NOMO-1 treated with dmso at 0.1 percent for 144 hours (cell line): Measurements from ENCODE around the gene GNAT3.
A peak's percentile ranks its signal among the peaks of the same experiment; 100 is the strongest.

Experiments used
- DNase-seq: peaks from one replicate; lab custom pipeline; 2025; ENCODE audit not compliant: unreplicated experiment; lab: John Stamatoyannopoulos, UW

The GNAT3 gene

GRCh38 chr7:80428161-80429054 is 83.5 kb downstream of the GNAT3 start:
- peak; percentile 80 for DNase-seq

GRCh38 chr7:80427218-80427617 is 84.6 kb downstream of the GNAT3 start:
- DNase-seq: no peak

GRCh38 chr7:80420876-80421275 is 91.0 kb downstream of the GNAT3 start:
- DNase-seq: no peak

- DNase-seq: no peak
These were observed 94.6 kb downstream of the GNAT3 start for GRCh38 chr7:80417211-80417793.

GRCh38 chr7:80415522-80415921 is 96.3 kb downstream of the GNAT3 start:
- DNase-seq: no peak

GRCh38 chr7:80415114-80415513 is 96.8 kb downstream of the GNAT3 start:
- no peak for DNase-seq

- no peak for DNase-seq
These were observed 97.5 kb downstream of the GNAT3 start for GRCh38 chr7:80414331-80414730.

- no peak for DNase-seq
These were observed 98.4 kb downstream of the GNAT3 start for GRCh38 chr7:80413383-80413945.

- no peak for DNase-seq
These were observed 99.0 kb downstream of the GNAT3 start for GRCh38 chr7:80412842-80413241.

- DNase-seq: no peak
These were observed 100.2 kb downstream of the GNAT3 start for GRCh38 chr7:80411621-80412020.

GRCh38 chr7:80410081-80410480 is 101.8 kb downstream of the GNAT3 start:
- DNase-seq: no peak
